ENCODE results near the gene ST6GALNAC3. TPM values are rescaled to one million over a fixed set of nuclear protein-coding genes. Genes with fewer than 3 reads are reported as not detected.

The ST6GALNAC3 gene
- total RNA-seq, 1 experiment from 2014 or later, result 0.03 TPM

GRCh38 chr1:76279101-76279748 lies 204.7 kb downstream of the ST6GALNAC3 start:
- Histone ChIP-seq H3K4me3 (ENCODE audit: low read depth in 2 of 2, low read length in 2 of 2) (no peak overlapping the region), H3K36me3 (ENCODE audit: control insufficient read depth, insufficient read depth, low read length) (no peaks in the 10 kb centered on the region), H3K9me3 (ENCODE audit: control insufficient read depth, insufficient read depth, low read depth, low read length) (no peaks in the 10 kb centered on the region), H3K4me1 (ENCODE audit: control insufficient read depth, insufficient read depth, low read length) (no peaks in the 10 kb centered on the region), H3K27ac (ENCODE audit: low read length) (no peak overlapping the region), H3K27me3 (ENCODE audit: control insufficient read depth, insufficient read depth, low read length) (no peaks in the 10 kb centered on the region)
- in situ Hi-C loops (cut with HindIII; ENCODE audit: low pct_unique_long_range_greater_than_20kb, low sequenced_read_pairs), result no loop called here
- no TSS peak for BruUV-seq (replicated peaks)
- ATAC-seq (no peak), DNase-seq (ENCODE audit: low read depth, low spot score) (no peak)
- ChIA-PET CTCF (no interaction called here), POLR2A (no interaction called here)
- TF ChIP-seq, protein P1, sequence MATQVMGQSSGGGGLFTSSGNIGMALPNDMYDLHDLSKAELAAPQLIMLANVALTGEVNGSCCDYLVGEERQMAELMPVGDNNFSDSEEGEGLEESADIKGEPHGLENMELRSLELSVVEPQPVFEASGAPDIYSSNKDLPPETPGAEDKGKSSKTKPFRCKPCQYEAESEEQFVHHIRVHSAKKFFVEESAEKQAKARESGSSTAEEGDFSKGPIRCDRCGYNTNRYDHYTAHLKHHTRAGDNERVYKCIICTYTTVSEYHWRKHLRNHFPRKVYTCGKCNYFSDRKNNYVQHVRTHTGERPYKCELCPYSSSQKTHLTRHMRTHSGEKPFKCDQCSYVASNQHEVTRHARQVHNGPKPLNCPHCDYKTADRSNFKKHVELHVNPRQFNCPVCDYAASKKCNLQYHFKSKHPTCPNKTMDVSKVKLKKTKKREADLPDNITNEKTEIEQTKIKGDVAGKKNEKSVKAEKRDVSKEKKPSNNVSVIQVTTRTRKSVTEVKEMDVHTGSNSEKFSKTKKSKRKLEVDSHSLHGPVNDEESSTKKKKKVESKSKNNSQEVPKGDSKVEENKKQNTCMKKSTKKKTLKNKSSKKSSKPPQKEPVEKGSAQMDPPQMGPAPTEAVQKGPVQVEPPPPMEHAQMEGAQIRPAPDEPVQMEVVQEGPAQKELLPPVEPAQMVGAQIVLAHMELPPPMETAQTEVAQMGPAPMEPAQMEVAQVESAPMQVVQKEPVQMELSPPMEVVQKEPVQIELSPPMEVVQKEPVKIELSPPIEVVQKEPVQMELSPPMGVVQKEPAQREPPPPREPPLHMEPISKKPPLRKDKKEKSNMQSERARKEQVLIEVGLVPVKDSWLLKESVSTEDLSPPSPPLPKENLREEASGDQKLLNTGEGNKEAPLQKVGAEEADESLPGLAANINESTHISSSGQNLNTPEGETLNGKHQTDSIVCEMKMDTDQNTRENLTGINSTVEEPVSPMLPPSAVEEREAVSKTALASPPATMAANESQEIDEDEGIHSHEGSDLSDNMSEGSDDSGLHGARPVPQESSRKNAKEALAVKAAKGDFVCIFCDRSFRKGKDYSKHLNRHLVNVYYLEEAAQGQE (IDR thresholded peaks at IDR 0.05; ENCODE audit: insufficient read depth in 1 of 2, low read depth in 2 of 2, low read length in 1 of 2), result no peak
- no peak for TF ChIP-seq SIN3A (IDR thresholded peaks at IDR 0.05; ENCODE audit: borderline replicate concordance, insufficient read depth, low read depth, low read length)
- TF ChIP-seq TCF7L2 (IDR thresholded peaks at IDR 0.05; ENCODE audit: low read depth, low read length), result no peak
- TF ChIP-seq, protein P2, sequence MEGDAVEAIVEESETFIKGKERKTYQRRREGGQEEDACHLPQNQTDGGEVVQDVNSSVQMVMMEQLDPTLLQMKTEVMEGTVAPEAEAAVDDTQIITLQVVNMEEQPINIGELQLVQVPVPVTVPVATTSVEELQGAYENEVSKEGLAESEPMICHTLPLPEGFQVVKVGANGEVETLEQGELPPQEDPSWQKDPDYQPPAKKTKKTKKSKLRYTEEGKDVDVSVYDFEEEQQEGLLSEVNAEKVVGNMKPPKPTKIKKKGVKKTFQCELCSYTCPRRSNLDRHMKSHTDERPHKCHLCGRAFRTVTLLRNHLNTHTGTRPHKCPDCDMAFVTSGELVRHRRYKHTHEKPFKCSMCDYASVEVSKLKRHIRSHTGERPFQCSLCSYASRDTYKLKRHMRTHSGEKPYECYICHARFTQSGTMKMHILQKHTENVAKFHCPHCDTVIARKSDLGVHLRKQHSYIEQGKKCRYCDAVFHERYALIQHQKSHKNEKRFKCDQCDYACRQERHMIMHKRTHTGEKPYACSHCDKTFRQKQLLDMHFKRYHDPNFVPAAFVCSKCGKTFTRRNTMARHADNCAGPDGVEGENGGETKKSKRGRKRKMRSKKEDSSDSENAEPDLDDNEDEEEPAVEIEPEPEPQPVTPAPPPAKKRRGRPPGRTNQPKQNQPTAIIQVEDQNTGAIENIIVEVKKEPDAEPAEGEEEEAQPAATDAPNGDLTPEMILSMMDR (IDR thresholded peaks at IDR 0.05), result no peak
- TF ChIP-seq POLR2AphosphoS5 (IDR thresholded peaks at IDR 0.05; ENCODE audit: low read depth, low read length), result no peak
- intact Hi-C loops (cut with micrococcal nuclease; ENCODE audit: unreplicated experiment), result no loop called here

DNA sequence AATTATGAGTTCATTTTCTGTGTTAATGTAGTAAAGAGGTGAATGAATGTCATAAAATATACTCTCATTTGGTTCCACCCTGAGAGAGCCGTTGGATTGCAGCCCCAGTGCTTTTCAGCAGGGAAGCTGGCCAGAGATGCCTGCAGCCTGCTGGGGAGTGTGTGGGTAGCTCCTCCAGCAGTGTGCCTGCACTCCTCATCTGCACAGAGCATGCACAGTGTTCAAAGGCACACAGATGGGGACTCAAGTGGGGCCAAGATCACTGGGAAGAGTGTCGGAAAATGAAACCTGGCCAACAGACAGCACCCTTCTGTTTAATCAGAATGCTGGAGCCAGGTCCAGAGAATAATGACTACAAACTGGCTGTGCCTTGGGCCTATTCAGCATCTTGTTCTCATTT lies 206.8 kb downstream of the ST6GALNAC3 start:
- POLR2A ChIA-PET, result no interaction called here
- DNase-seq (ENCODE audit: low read depth, low spot score) (no peak), ATAC-seq (no peak)
- Histone ChIP-seq H3K4me1 (ENCODE audit: control insufficient read depth, insufficient read depth, low read length) (no peaks in the 10 kb centered on the region), H3K9me3 (ENCODE audit: control insufficient read depth, insufficient read depth, low read depth, low read length) (no peaks in the 10 kb centered on the region), H3K27me3 (ENCODE audit: control insufficient read depth, insufficient read depth, low read length) (no peaks in the 10 kb centered on the region), H3K27ac (ENCODE audit: low read length) (no peak overlapping the region), H3K4me3 (ENCODE audit: low read depth in 2 of 2, low read length in 2 of 2) (no peak overlapping the region), H3K36me3 (ENCODE audit: control insufficient read depth, insufficient read depth, low read length) (no peaks in the 10 kb centered on the region)
- TF ChIP-seq, protein P1 (IDR thresholded peaks at IDR 0.05; ENCODE audit: insufficient read depth in 1 of 2, low read depth in 2 of 2, low read length in 1 of 2), result no peak
- TF ChIP-seq POLR2AphosphoS5 (IDR thresholded peaks at IDR 0.05; ENCODE audit: low read depth, low read length) (no peak), SIN3A (IDR thresholded peaks at IDR 0.05; ENCODE audit: borderline replicate concordance, insufficient read depth, low read depth, low read length) (no peak), TCF7L2 (IDR thresholded peaks at IDR 0.05; ENCODE audit: low read depth, low read length) (no peak)
- TF ChIP-seq, protein P2 (IDR thresholded peaks at IDR 0.05), result no peak
- in situ Hi-C loops (cut with HindIII; ENCODE audit: low pct_unique_long_range_greater_than_20kb, low sequenced_read_pairs), result no loop called here
- CTCF ChIA-PET, result no interaction called here
- intact Hi-C loops (cut with micrococcal nuclease; ENCODE audit: unreplicated experiment), result no loop called here
- no TSS peak for BruUV-seq (replicated peaks)
